ENCODE data around the gene PRSS57.
A peak's percentile ranks its signal among the peaks of the same experiment; 100 is the strongest.

Gene PRSS57

DNA sequence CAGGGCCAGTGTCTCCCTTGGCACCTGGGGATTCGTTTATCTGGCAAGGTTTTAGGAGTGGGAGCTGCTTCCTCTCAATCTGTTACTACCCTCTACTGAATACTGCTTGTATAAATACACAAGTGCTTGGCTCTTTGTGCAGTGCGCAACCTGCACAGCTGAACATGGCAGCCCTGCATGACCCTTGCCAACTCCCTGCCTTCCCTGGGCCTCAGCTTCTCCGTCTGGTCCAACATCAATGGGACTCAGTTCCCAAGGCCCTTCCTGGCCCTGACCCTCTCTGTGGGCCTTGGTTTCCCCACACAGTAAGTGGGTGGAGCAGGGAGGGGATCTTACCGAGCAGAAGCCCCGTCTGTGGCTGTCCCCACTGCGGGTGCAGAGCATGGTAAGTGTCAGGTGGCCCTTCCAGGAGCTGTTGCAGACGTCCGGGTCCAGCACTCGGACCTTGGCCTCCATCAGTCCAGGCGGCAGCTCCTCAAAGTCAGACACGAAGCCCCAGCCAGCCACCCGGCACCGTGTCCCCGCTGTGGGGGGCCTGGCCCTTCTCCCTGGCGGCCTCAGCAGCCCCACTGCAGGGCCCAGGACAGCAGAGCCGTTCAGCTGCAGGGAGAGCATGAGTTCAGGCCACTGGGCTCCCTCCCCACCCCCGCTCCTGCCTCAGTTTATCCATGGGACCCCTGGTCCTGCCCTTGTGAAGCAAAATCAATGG is 8.5 kb downstream of the PRSS57 start:
- Histone ChIP-seq H2BK5ac (ENCODE audit: low read length) (no peak overlapping the region), H3K23ac (ENCODE audit: low read length) (no peak overlapping the region), H3K4me3 (ENCODE audit: low read length) (no peak overlapping the region), H3K18ac (ENCODE audit: low read length) (no peak overlapping the region), H3K79me2 (ENCODE audit: control insufficient read depth, insufficient read depth, low read length) (no peaks in the 10 kb centered on the region), H3K9ac (ENCODE audit: low read length) (no peak overlapping the region), H3K27me3 (ENCODE audit: insufficient read depth, low read length, poor library complexity) (no peaks in the 10 kb centered on the region), H3K36me3 (ENCODE audit: control insufficient read depth, insufficient read depth, low read length) (no peaks in the 10 kb centered on the region), H4K8ac (ENCODE audit: low read depth, low read length) (no peak overlapping the region), H3K56ac (ENCODE audit: low read length) (no peak overlapping the region), H3K4me2 (ENCODE audit: low read length) (no peak overlapping the region), H2AK5ac (ENCODE audit: low read length) (no peak overlapping the region), H3K79me1 (ENCODE audit: low read length) (no peaks in the 10 kb centered on the region), H3K4ac (ENCODE audit: low read depth, low read length) (no peak overlapping the region), H2BK15ac (replicated peaks; ENCODE audit: low read depth) (no peak overlapping the region), H3K4me1 (ENCODE audit: control insufficient read depth, low read depth, low read length) (no peaks in the 10 kb centered on the region), H4K5ac (ENCODE audit: low read length) (no peak overlapping the region), H2BK120ac (ENCODE audit: low read depth, low read length) (no peak overlapping the region), H3K27ac (ENCODE audit: low read depth, low read length) (no peak overlapping the region)
- DNase-seq, result no peak
- no CpG with 5 or more reads among the region's 17 CpGs for WGBS (ENCODE audit: extremely low coverage, insufficient coverage, low lambda C conversion rate)

DNA sequence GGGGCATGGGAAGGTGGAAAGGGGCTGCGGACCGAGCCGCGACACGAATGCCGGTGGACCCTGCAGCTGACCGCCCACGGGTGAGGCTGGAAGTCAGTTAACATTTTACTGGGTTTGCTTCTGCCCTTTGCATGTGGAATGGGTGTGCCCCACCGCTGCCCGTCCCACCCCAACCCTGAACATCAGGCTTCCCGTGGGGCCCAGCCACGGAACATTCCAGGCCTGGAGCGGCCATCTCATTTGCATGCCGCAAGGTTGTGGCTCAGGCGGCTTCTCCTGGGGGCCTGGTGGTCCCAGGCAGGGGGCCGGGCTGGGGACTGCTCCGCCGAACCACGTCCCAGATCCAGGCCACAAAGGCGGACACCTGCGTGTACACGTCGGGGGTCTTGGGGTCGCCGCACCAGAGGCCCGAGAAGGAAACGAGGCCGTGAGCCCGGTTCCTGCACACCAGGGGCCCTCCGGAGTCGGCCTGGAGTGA is 9.8 kb downstream of the PRSS57 start:
- no peak overlapping the region for H3K4ac ChIP-seq (ENCODE audit: low read depth, low read length)
- H3K9ac ChIP-seq (ENCODE audit: low read length), result no peak overlapping the region
- H3K27me3 ChIP-seq (ENCODE audit: insufficient read depth, low read length, poor library complexity), result no peaks in the 10 kb centered on the region
- H3K4me2 ChIP-seq (ENCODE audit: low read length), result no peak overlapping the region
- DNase-seq, result no peak
- H2BK15ac ChIP-seq (replicated peaks; ENCODE audit: low read depth), result no peak overlapping the region
- H3K4me3 ChIP-seq (ENCODE audit: low read length), result no peak overlapping the region
- H3K79me2 ChIP-seq (ENCODE audit: control insufficient read depth, insufficient read depth, low read length), result no peaks in the 10 kb centered on the region
- WGBS (ENCODE audit: extremely low coverage, insufficient coverage, low lambda C conversion rate), result no CpG with 5 or more reads among the region's 31 CpGs
- no peak overlapping the region for H3K56ac ChIP-seq (ENCODE audit: low read length)
- no peak overlapping the region for H4K8ac ChIP-seq (ENCODE audit: low read depth, low read length)
- no peak overlapping the region for H3K23ac ChIP-seq (ENCODE audit: low read length)
- no peak overlapping the region for H2BK5ac ChIP-seq (ENCODE audit: low read length)
- H3K79me1 ChIP-seq (ENCODE audit: low read length), result no peaks in the 10 kb centered on the region
- H2BK120ac ChIP-seq (ENCODE audit: low read depth, low read length), result no peak overlapping the region
- no peak overlapping the region for H4K5ac ChIP-seq (ENCODE audit: low read length)
- no peak overlapping the region for H2AK5ac ChIP-seq (ENCODE audit: low read length)
- H3K36me3 ChIP-seq (ENCODE audit: control insufficient read depth, insufficient read depth, low read length), result no peaks in the 10 kb centered on the region
- H3K18ac ChIP-seq (ENCODE audit: low read length), result no peak overlapping the region
- no peak overlapping the region for H3K27ac ChIP-seq (ENCODE audit: low read depth, low read length)
- H3K4me1 ChIP-seq (ENCODE audit: control insufficient read depth, low read depth, low read length), result no peaks in the 10 kb centered on the region

DNA sequence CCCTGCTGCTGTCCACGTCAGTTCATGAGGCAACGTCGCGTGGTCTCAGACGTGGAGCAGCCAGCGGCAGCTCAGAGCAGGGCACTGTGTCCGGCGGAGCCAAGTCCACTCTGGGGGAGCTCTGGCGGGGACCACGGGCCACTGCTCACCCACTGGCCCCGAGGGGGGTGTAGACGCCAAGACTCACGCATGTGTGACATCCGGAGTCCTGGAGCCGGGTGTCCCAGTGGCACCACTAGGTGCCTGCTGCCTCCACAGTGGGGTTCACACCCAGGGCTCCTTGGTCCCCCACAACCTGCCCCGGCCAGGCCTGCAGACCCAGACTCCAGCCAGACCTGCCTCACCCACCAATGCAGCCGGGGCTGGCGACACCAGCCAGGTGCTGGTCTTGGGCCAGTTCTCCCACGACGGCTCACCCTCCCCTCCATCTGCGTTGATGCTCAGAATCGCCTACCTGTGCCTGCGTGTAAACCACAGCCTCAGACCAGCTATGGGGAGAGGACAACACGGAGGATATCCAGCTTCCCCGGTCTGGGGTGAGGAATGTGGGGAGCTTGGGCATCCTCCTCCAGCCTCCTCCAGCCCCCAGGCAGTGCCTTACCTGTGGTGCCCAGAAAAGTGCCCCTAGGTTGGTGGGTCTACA is 12.5 kb downstream of the PRSS57 start:
- Histone ChIP-seq H3K27me3 (ENCODE audit: insufficient read depth, low read length, poor library complexity) (no peaks in the 10 kb centered on the region), H2BK15ac (replicated peaks; ENCODE audit: low read depth) (no peak overlapping the region), H3K79me1 (ENCODE audit: low read length) (no peaks in the 10 kb centered on the region), H2BK5ac (ENCODE audit: low read length) (no peak overlapping the region), H3K79me2 (ENCODE audit: control insufficient read depth, insufficient read depth, low read length) (no peaks in the 10 kb centered on the region), H3K36me3 (ENCODE audit: control insufficient read depth, insufficient read depth, low read length) (no peaks in the 10 kb centered on the region), H2AK5ac (ENCODE audit: low read length) (no peak overlapping the region), H3K23ac (ENCODE audit: low read length) (no peak overlapping the region), H3K4me2 (ENCODE audit: low read length) (no peak overlapping the region), H2BK120ac (ENCODE audit: low read depth, low read length) (no peak overlapping the region), H3K4ac (ENCODE audit: low read depth, low read length) (no peak overlapping the region), H4K8ac (ENCODE audit: low read depth, low read length) (no peak overlapping the region), H3K18ac (ENCODE audit: low read length) (no peak overlapping the region), H3K56ac (ENCODE audit: low read length) (no peak overlapping the region), H3K4me3 (ENCODE audit: low read length) (no peak overlapping the region), H4K5ac (ENCODE audit: low read length) (no peak overlapping the region), H3K9ac (ENCODE audit: low read length) (no peak overlapping the region), H3K4me1 (ENCODE audit: control insufficient read depth, low read depth, low read length) (no peaks in the 10 kb centered on the region), H3K27ac (ENCODE audit: low read depth, low read length) (no peak overlapping the region)
- DNase-seq, result no peak
- WGBS (ENCODE audit: extremely low coverage, insufficient coverage, low lambda C conversion rate), result no CpG with 5 or more reads among the region's 25 CpGs

DNA sequence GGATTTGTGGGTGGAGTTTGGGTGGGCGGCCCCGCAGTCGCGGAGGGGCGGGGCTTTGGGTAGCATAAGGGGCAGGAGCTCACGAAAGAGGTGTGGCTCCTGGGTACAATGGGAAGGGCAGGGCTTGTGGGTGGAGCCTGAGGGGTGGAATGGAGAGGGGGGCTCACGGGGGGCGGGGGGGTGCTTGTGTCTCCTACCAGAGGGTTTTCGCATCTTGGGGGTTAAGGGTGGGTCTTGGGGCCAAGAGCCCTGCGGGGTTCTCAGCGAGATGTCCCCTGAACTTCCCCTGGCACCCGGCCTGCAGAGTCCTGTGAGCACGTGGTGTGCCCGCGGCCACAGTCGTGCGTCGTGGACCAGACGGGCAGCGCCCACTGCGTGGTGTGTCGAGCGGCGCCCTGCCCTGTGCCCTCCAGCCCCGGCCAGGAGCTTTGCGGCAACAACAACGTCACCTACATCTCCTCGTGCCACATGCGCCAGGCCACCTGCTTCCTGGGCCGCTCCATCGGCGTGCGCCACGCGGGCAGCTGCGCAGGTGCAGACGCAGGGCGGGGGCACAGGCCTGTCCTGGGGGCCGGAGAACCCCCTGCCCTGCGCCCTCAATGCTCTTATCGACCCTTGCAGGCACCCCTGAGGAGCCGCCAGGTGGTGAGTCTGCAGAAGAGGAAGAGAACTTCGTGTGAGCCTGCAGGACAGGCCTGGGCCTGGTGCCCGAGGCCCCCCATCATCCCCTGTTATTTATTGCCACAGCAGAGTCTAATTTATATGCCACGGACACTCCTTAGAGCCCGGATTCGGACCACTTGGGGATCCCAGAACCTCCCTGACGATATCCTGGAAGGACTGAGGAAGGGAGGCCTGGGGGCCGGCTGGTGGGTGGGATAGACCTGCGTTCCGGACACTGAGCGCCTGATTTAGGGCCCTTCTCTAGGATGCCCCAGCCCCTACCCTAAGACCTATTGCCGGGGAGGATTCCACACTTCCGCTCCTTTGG is 13.9 kb downstream of the PRSS57 start:
- Histone ChIP-seq H3K27ac (ENCODE audit: low read depth, low read length) (no peak overlapping the region), H2AK5ac (ENCODE audit: low read length) (no peak overlapping the region)

DNA sequence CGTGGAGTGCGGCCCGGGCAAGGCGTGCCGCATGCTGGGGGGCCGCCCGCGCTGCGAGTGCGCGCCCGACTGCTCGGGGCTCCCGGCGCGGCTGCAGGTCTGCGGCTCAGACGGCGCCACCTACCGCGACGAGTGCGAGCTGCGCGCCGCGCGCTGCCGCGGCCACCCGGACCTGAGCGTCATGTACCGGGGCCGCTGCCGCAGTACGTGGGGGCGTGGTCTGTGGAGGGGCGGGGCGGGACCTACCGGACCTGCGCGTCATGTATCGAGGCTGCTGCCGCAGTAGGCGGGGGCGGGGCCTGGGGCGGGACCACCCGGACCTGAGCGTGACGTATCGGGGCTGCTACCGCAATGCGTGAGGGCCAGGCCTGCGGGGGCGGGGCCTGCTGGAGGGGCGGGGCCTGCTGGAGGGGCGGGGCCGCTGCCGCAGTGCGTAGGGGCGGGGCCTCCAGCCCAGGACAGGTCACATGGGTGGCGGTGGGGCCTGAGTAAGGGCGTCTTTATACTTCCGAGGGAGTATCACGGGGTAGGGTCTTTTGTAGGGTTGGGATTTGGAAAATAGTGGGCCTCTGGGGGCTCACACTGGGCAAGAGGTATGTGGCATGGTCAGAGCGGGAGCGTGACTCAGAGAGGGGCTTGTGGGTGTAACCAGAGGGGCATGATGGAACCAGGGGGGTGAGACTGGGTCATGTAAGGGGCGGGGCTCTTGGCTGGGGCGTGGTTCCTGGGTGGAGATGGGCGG is 14.8 kb downstream of the PRSS57 start:
- Histone ChIP-seq H3K27ac (ENCODE audit: low read depth, low read length) (peak overlapping the region; percentile 78), H3K4me3 (ENCODE audit: low read length) (peak overlapping the region; percentile 71), H3K79me2 (ENCODE audit: control insufficient read depth, insufficient read depth, low read length) (no peaks in the 10 kb centered on the region), H3K56ac (ENCODE audit: low read length) (peak overlapping the region; percentile 98), H2AK5ac (ENCODE audit: low read length) (no peak overlapping the region), H3K23ac (ENCODE audit: low read length) (peak overlapping the region; percentile 80), H2BK5ac (ENCODE audit: low read length) (peak overlapping the region; percentile 69), H3K4me1 (ENCODE audit: control insufficient read depth, low read depth, low read length) (no peaks in the 10 kb centered on the region), H4K5ac (ENCODE audit: low read length) (no peak overlapping the region), H4K8ac (ENCODE audit: low read depth, low read length) (peak overlapping the region; percentile 17), H3K79me1 (ENCODE audit: low read length) (no peaks in the 10 kb centered on the region), H3K4ac (ENCODE audit: low read depth, low read length) (peak overlapping the region; percentile 98), H3K18ac (ENCODE audit: low read length) (peak overlapping the region; percentile 96), H3K9ac (ENCODE audit: low read length) (peak overlapping the region; percentile 95), H2BK15ac (replicated peaks; ENCODE audit: low read depth) (no peak overlapping the region), H3K36me3 (ENCODE audit: control insufficient read depth, insufficient read depth, low read length) (no peaks in the 10 kb centered on the region), H2BK120ac (ENCODE audit: low read depth, low read length) (peak overlapping the region; percentile 46), H3K27me3 (ENCODE audit: insufficient read depth, low read length, poor library complexity) (peaks cover 4% of the 10 kb centered on the region), H3K4me2 (ENCODE audit: low read length) (peak overlapping the region; percentile 95)
- peak; percentile 99 for DNase-seq
- no CpG with 5 or more reads among the region's 70 CpGs for WGBS (ENCODE audit: extremely low coverage, insufficient coverage, low lambda C conversion rate)

More for the DNA sequence above, 13.9 kb downstream of the PRSS57 start:
- H3K56ac ChIP-seq (ENCODE audit: low read length), result no peak overlapping the region
- H2BK120ac ChIP-seq (ENCODE audit: low read depth, low read length), result no peak overlapping the region
- no peaks in the 10 kb centered on the region for H3K79me2 ChIP-seq (ENCODE audit: control insufficient read depth, insufficient read depth, low read length)
- no CpG with 5 or more reads among the region's 54 CpGs for WGBS (ENCODE audit: extremely low coverage, insufficient coverage, low lambda C conversion rate)
- peaks cover 2% of the 10 kb centered on the region for H3K27me3 ChIP-seq (ENCODE audit: insufficient read depth, low read length, poor library complexity)
- H3K4me2 ChIP-seq (ENCODE audit: low read length), result no peak overlapping the region
- H3K79me1 ChIP-seq (ENCODE audit: low read length), result no peaks in the 10 kb centered on the region
- no peak overlapping the region for H2BK5ac ChIP-seq (ENCODE audit: low read length)
- H4K8ac ChIP-seq (ENCODE audit: low read depth, low read length), result no peak overlapping the region
- H3K18ac ChIP-seq (ENCODE audit: low read length), result no peak overlapping the region
- H3K4me1 ChIP-seq (ENCODE audit: control insufficient read depth, low read depth, low read length), result no peaks in the 10 kb centered on the region
- no peak for DNase-seq
- no peaks in the 10 kb centered on the region for H3K36me3 ChIP-seq (ENCODE audit: control insufficient read depth, insufficient read depth, low read length)
- no peak overlapping the region for H4K5ac ChIP-seq (ENCODE audit: low read length)
- no peak overlapping the region for H2BK15ac ChIP-seq (replicated peaks; ENCODE audit: low read depth)
- no peak overlapping the region for H3K9ac ChIP-seq (ENCODE audit: low read length)
- H3K23ac ChIP-seq (ENCODE audit: low read length), result no peak overlapping the region
- no peak overlapping the region for H3K4ac ChIP-seq (ENCODE audit: low read depth, low read length)
- no peak overlapping the region for H3K4me3 ChIP-seq (ENCODE audit: low read length)
